HFF-Myc (cell line): ENCODE results near the gene LAMTOR3.
"Not testable (repeated sequence)": the region's sequence is repeated elsewhere in the genome, so short reads cannot be mapped to it uniquely, and the experiment has no call there.

Source experiments
- DNase-seq: peaks from one replicate; pipeline ENCODE4 v3.0.0-alpha.2; 2011; ENCODE audit warnings: low read depth; ENCODE audit errors: extremely low read depth
- H3K4me3 ChIP-seq: replicated peaks from 2 replicates; pipeline ENCODE4 v1.5.1; 2011; ENCODE audit warnings: low read depth, mild to moderate bottlenecking, control low read depth, low read length
- CTCF ChIP-seq: IDR thresholded peaks from 2 replicates; pipeline ENCODE4 v1.5.1; 2012; ENCODE audit warnings: mild to moderate bottlenecking, low read depth, low read length, control low read depth; ENCODE audit errors: missing control alignments

The LAMTOR3 gene

GRCh38 chr4:99838927-99839326 lies 55.3 kb downstream of the LAMTOR3 start:
- DNase-seq, result no peak
- no peak overlapping the region for H3K4me3 ChIP-seq
- no peak for TF ChIP-seq CTCF

GRCh38 chr4:99835942-99836341 lies 58.3 kb downstream of the LAMTOR3 start:
- TF ChIP-seq CTCF, result no peak
- no peak for DNase-seq
- no peak overlapping the region for H3K4me3 ChIP-seq

- TF ChIP-seq CTCF, result no peak
- DNase-seq, result no peak
- H3K4me3 ChIP-seq, result no peak overlapping the region
Observed at GRCh38 chr4:99834569-99834968, 59.7 kb downstream of the LAMTOR3 start.

- TF ChIP-seq CTCF, result no peak
- H3K4me3 ChIP-seq, result no peak overlapping the region
- no peak for DNase-seq
Observed at GRCh38 chr4:99833756-99834155, 60.5 kb downstream of the LAMTOR3 start.

GRCh38 chr4:99832758-99833157 lies 61.5 kb downstream of the LAMTOR3 start:
- DNase-seq, result no peak
- TF ChIP-seq CTCF, result no peak
- no peak overlapping the region for H3K4me3 ChIP-seq

GRCh38 chr4:99832321-99832720 lies 61.9 kb downstream of the LAMTOR3 start:
- DNase-seq, result no peak
- no peak for TF ChIP-seq CTCF
- no peak overlapping the region for H3K4me3 ChIP-seq

GRCh38 chr4:99830051-99830450 lies 64.2 kb downstream of the LAMTOR3 start:
- H3K4me3 ChIP-seq, DNase-seq: not testable (repeated sequence)

- TF ChIP-seq CTCF, result no peak
- H3K4me3 ChIP-seq, result no peak overlapping the region
- DNase-seq, result no peak
Observed at GRCh38 chr4:99828477-99828876, 65.8 kb downstream of the LAMTOR3 start.
